ENCODE results near the gene MLYCD.

MLYCD gene

DNA sequence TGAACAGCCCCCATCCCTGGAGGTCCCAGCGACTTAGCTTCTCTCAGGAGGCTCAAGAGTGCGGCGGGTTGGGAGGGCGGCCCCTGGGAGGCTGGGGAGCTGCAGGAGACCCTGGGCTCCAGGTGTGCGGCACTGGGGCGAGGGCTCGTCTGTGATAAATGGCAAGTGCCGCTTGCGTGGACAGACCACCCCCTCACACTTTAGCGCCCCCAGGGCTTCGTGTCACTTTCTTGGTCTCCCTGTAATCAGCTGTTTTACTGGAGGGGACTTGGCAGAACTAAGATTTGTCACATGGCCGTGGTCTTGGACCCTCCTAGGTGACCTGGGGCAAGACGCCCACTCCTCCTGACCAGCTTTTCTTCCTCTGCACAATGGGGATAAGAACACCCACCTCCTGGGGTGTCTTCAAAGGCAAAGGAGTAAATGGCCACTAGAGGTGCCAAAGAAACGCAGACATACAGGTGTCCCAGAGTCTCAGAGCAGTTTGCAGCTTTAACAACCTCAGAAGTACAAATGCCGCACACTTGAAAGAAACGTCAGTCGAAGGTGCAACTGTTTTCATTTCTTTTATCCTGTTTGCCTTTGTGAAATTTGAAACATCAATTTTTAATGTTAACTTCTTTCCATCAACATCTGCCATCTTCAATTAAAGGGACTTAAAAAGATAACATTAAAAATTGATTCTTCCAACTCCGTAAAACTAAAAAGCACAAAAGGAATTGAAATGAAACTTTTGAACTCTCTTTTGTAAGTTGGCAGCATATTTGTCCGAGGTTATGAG lies 55.1 kb downstream of the MLYCD start:
- DNase-seq (ENCODE audit: low read depth) = peak; percentile 30
- TF ChIP-seq, protein P1, sequence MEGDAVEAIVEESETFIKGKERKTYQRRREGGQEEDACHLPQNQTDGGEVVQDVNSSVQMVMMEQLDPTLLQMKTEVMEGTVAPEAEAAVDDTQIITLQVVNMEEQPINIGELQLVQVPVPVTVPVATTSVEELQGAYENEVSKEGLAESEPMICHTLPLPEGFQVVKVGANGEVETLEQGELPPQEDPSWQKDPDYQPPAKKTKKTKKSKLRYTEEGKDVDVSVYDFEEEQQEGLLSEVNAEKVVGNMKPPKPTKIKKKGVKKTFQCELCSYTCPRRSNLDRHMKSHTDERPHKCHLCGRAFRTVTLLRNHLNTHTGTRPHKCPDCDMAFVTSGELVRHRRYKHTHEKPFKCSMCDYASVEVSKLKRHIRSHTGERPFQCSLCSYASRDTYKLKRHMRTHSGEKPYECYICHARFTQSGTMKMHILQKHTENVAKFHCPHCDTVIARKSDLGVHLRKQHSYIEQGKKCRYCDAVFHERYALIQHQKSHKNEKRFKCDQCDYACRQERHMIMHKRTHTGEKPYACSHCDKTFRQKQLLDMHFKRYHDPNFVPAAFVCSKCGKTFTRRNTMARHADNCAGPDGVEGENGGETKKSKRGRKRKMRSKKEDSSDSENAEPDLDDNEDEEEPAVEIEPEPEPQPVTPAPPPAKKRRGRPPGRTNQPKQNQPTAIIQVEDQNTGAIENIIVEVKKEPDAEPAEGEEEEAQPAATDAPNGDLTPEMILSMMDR (conservative IDR thresholded peaks at IDR 0.05; ENCODE audit: control insufficient read depth, insufficient read depth, low read depth, low read length) = peak; percentile 55
- peak overlapping the region; percentile 73 for H3K4me3 ChIP-seq (ENCODE audit: control insufficient read depth, low read depth, low read length)

DNA sequence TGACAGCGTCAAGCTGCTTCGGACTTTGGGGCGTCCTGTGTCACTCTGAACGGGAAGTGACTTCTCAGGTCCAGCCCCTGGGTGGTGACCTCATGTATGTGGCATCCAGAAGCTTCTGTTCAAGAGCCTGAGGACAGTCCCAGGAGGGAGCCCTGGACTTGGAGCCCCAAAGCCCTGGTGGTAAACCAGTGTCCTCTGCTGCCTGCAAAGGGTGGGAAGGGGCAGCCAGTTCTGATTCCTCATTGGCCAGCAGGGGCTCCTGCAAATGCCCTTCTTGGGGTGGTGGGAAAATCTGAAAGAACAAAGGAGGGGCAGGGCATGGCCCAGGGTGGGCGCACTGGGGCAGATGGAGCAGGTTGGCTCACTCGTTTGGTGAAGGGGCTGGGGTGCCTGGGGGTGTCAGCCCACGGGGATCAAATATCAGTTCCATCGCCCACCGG lies 55.7 kb downstream of the MLYCD start:
- no peak overlapping the region for H3K4me3 ChIP-seq (ENCODE audit: control insufficient read depth, low read depth, low read length)
- TF ChIP-seq, protein P1 (conservative IDR thresholded peaks at IDR 0.05; ENCODE audit: control insufficient read depth, insufficient read depth, low read depth, low read length) = no peak
- peak; percentile 28 for DNase-seq (ENCODE audit: low read depth)

DNA sequence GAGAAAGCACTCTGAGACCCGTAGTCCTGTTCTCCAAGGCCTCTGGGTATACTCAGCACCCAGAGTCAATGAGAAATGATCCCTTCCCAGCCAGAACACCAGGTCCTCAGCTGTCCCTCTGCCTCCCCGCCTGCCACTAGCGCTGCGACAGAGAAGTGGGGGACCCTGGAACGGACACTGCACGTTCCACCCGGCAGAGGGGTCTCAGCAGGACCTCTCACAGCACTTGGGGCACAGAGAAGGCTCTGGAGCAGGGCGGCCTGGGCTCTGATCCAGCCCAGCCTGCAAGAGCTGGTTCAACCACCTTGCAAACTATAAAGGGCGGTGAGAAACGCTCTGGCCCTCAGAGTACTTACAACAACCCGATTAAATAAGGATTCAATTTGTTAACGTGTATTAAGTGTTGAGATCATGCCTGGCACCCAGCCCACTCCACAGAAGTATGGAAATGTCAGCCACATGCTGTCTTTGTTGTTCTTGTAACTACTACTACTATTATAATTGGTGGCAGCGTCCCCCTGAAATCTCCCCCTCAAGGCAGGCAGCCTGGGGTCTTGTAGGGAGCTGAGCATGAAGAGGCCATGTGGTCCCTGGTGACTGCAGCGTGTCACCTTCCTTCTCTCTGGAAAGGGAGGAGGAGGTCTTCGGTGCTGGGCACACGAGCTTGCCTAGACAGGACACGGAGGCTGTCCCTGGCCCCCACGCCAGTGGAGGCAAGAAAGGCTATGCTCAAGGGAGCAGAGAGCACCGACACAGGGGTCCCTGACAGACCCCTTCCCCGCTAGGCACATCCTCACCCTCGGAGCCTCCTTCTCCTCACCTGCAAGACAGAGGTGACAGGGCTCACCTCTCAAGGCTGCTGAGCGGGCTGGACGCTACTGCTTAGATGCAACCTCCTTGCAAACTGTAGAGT lies 56.6 kb downstream of the MLYCD start:
- TF ChIP-seq, protein P1 (conservative IDR thresholded peaks at IDR 0.05; ENCODE audit: control insufficient read depth, insufficient read depth, low read depth, low read length) = no peak
- H3K4me3 ChIP-seq (ENCODE audit: control insufficient read depth, low read depth, low read length) = no peak overlapping the region
- DNase-seq (ENCODE audit: low read depth) = peak; percentile 58

DNA sequence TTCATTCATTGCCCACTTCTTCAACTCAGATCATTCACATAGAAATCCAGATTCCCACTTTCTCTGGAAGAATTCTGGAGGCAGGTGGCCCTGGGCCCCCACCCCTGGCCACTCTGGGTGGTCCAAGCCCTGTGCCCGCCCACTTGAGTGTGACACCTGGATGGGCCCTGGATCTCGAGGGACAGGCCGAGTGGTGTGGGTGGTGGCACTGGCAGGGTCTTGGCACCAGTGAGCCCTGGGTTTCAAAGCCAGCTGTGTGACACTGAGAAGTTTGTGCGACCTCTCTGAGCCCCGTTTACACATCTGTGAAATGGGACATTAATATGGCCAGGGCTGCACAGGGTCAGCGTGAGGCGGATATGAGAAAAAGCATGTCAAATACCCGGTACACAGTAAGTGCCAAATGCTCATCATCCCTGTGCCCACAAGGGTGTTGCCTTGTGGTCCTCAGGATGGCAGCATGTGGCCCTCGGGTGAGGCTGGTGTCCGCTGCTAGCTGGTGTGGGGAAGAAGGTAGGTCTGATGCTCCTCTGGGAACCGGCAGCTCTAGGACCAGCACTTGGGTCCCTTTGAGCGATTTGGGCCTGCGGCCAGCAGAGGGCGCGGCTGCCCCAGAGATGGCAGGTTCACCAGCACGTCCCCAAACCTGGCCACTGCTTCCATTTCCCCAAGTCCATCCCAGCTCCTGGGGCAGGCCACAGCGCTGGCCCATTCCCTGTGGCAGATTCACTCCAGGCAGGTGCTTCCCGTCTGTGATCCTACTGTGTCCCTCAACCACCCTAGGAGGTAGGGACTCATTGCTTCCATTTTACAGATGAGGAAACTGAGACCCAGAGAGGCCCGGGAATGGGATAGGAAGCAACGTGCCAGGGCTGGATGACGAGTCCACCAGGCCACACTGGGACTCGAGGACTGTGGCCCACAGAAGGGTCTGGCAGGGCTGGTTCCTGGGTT lies 57.7 kb downstream of the MLYCD start:
- no peak overlapping the region for H3K4me3 ChIP-seq (ENCODE audit: control insufficient read depth, low read depth, low read length)
- TF ChIP-seq, protein P1 (conservative IDR thresholded peaks at IDR 0.05; ENCODE audit: control insufficient read depth, insufficient read depth, low read depth, low read length) = peak; percentile 78
- peak; percentile 76 for DNase-seq (ENCODE audit: low read depth)

DNA sequence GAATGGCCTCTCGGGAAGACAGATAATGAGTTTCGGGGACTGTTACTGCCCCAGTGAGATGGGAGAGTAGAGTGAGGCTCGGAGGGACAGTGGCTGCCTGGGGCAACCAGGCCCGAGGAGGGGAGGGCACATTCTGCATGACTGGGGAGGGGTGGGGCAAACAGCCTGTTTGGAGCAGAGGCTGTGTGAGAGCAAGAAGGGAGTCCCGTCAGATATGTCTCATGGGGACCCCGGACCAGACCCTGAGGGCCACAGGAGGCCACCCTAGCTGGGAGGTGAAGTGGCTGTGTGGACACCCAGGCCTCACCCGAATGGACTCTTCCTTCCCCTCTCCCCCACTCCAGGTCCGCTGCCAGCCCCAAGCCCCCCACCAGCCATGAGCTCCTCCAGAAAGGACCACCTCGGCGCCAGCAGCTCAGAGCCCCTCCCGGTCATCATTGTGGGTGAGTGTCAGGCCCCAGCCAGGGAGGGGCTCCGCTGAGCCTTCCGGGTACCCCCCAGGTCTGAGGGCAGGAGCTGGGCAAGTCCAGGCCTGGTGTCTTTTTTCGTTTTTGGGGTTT lies 58.5 kb downstream of the MLYCD start:
- no peak overlapping the region for H3K4me3 ChIP-seq (ENCODE audit: control insufficient read depth, low read depth, low read length)
- no peak for DNase-seq (ENCODE audit: low read depth)
- TF ChIP-seq, protein P1 (conservative IDR thresholded peaks at IDR 0.05; ENCODE audit: control insufficient read depth, insufficient read depth, low read depth, low read length) = no peak

Measured in fibroblast of mammary gland (primary cell).